ENCODE measurements around the gene PLAU. TPM values are rescaled to one million over a fixed set of nuclear protein-coding genes. Genes with fewer than 3 reads are reported as not detected.

Gene PLAU
- 10 to 100 TPM in 2 of 4 donors, 1 to 10 TPM in 2; 1.3 to 21.5 (median 6.4) TPM for polyA plus RNA-seq
- long read RNA-seq, donor 1, transcript PLAU-201 (11 exons, 2,321 nt): major isoform, 7 of 7 reads
- long read RNA-seq, donor 1, partial matches to known transcripts: 0 of 7 reads
- long read RNA-seq, donor 1, other reads (novel, unspliced or antisense): 0 of 7 reads
- long read RNA-seq, donor 2, partial matches to known transcripts: 0 of 1 reads
- long read RNA-seq, donor 2, other reads (novel, unspliced or antisense): 0 of 1 reads
- long read RNA-seq, donor 3, partial matches to known transcripts: 9 of 9 reads
- long read RNA-seq, donor 3, other reads (novel, unspliced or antisense): 0 of 9 reads
- long read RNA-seq, donor 4: 0 reads
- long read RNA-seq, donor 5, partial matches to known transcripts: 0 of 1 reads
- long read RNA-seq, donor 5, other reads (novel, unspliced or antisense): 0 of 1 reads
- long read RNA-seq, donor 6, transcript PLAU-201 (11 exons, 2,321 nt): major isoform, 5 of 5 reads
- long read RNA-seq, donor 6, partial matches to known transcripts: 0 of 5 reads
- long read RNA-seq, donor 6, other reads (novel, unspliced or antisense): 0 of 5 reads
- long read RNA-seq, donor 7: 0 reads
- long read RNA-seq, donor 8: 0 reads
- long read RNA-seq, donor 9: 0 reads
- long read RNA-seq, donor 10, partial matches to known transcripts: 14 of 15 reads
- long read RNA-seq, donor 10, other reads (novel, unspliced or antisense): 0 of 15 reads

DNA sequence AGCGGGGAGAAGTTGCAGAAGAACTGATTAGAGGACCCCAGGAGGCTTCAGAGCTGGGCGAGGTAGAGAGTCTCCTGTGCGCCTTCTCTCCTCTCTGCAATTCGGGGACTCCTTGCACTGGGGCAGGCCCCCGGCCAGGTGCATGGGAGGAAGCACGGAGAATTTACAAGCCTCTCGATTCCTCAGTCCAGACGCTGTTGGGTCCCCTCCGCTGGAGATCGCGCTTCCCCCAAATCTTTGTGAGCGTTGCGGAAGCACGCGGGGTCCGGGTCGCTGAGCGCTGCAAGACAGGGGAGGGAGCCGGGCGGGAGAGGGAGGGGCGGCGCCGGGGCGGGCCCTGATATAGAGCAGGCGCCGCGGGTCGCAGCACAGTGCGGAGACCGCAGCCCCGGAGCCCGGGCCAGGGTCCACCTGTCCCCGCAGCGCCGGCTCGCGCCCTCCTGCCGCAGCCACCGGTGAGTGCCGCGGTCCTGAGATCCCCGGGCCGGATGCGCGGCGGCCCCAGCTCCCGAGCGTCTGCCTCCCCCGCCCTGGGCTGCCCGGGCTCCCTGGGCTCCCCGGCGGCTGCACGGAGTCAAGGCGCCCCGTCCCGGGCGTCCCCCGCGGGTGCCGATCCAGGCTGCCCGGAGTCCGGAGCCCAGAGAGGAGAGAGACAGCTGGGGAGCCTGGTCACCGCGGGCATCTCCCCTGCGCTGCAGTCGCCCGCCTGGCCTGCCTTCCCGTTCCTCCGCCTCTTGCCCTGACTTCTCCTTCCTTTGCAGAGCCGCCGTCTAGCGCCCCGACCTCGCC, at the start of gene PLAU:
PLAU (plus strand) TSS at position 369 of the 789 bp plus-strand sequence. CDS start 424 bp downstream, outside the sequence.
- peak within 1 kb of the TSS; percentile 46 to 82 (median 70) for H3K27ac ChIP-seq (ENCODE audit: low read depth in 1 of 3, low read length in 2 of 3)

DNA sequence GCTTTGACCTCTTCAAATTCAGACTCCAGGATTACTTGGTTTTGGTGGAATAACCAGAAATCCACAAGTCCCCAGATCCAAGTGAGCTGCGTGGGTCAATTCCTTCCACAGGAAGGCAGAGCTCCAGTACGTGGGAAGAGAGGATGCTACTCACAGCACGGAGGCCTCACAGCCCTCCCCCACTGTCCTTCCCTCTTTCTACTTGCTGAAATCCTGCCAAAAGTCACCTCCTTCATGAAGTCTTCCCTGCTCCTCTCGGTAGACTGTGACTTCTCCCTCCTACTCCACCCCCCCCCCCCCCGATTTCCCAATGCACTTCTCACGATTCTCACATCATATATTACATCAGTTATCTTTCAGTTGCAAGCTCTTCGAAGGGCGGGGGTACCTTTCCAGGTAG, 48.9 kb upstream of the PLAU start:
- FAIRE-seq (no peak), DNase-seq (no peak)
- Histone ChIP-seq H3K27me3 (ENCODE audit: control insufficient read depth in 3 of 3, insufficient read depth in 3 of 3, low read length in 3 of 3) (no peaks in the 10 kb centered on the region), H3K4me1 (ENCODE audit: control insufficient read depth in 3 of 3, insufficient read depth in 2 of 3, low read depth in 1 of 3, low read length in 2 of 3) (peaks cover 0 to 16% (median 3%) of the 10 kb centered on the region in 3 donors), H3K4me3 (ENCODE audit: low read depth in 1 of 3, low read length in 3 of 3) (no peak overlapping the region), H3K27ac (ENCODE audit: low read depth in 1 of 3, low read length in 2 of 3) (no peak overlapping the region), H3K9me3 (ENCODE audit: control insufficient read depth in 2 of 2, insufficient read depth in 1 of 2, low read depth in 1 of 2, low read length in 1 of 2) (no peaks in the 10 kb centered on the region), H3K36me3 (ENCODE audit: control insufficient read depth in 3 of 3, insufficient read depth in 2 of 3, low read depth in 1 of 3, low read length in 3 of 3) (peaks cover 6 to 89% (median 16%) of the 10 kb centered on the region in 3 donors)
- 74 to 79% (median 78%) methylated on average over 8 of the region's 8 CpGs for WGBS, 3 donors

More for the DNA sequence above, at the start of gene PLAU:
- peaks cover 0 to 36% (median 0%) of the 10 kb centered on the region in 3 donors for H3K36me3 ChIP-seq (ENCODE audit: control insufficient read depth in 3 of 3, insufficient read depth in 2 of 3, low read depth in 1 of 3, low read length in 3 of 3)
- WGBS, 3 donors: 1% methylated on average over 46 to 74 of the region's 74 CpGs
- H3K9me3 ChIP-seq (ENCODE audit: control insufficient read depth in 2 of 2, insufficient read depth in 1 of 2, low read depth in 1 of 2, low read length in 1 of 2): no peaks in the 10 kb centered on the region
- peak; percentile 47 to 75 for DNase-seq
- H3K4me1 ChIP-seq (ENCODE audit: control insufficient read depth in 3 of 3, insufficient read depth in 2 of 3, low read depth in 1 of 3, low read length in 2 of 3): peaks cover 0 to 69% (median 3%) of the 10 kb centered on the region in 3 donors
- peak within 1 kb of the TSS; percentile 19 to 68 (median 54) for H3K4me3 ChIP-seq (ENCODE audit: low read depth in 1 of 3, low read length in 3 of 3)
- no peak for FAIRE-seq
- H3K27me3 ChIP-seq (ENCODE audit: control insufficient read depth in 3 of 3, insufficient read depth in 3 of 3, low read length in 3 of 3): peaks cover 0 to 6% (median 0%) of the 10 kb centered on the region in 3 donors

DNA sequence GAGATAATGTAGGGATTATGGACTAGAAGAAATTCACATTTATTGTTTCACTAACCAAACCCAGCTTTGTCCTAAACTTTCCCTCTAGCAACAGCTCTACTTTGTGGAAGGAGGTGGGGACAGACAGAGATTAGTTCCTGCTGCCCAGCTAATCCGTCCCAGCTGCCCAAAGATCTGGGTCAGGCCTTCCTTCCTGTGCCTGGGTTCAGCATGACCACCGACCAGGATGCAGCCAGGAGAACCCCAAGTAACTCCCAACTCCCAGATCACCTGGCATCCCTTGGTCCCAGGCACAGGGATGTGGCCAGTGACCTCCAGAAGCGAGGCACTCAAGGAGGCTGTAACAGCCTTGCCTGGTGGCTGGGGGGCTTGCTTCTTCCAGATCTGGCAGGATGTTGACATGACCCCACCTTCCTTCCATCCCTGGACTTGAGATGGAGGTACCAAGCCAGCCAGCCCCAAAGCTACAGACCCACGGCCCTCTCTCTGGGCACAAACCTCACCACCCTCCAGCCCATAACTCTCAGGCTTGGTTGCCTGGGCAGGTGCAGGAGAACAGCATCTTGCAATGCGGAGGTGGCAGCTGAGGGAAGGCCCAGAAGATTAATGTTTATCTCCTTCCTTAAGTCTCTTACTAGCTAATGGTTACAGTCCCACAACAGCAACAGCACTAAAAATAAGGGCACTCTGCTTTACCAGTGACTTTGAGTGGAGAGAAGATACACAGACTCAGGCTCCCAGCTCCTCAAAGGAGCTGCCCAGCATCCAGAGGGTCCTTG, 47.7 kb upstream of the PLAU start:
- Histone ChIP-seq H3K36me3 (ENCODE audit: control insufficient read depth in 3 of 3, insufficient read depth in 2 of 3, low read depth in 1 of 3, low read length in 3 of 3) (peaks cover 8 to 90% (median 18%) of the 10 kb centered on the region in 3 donors), H3K4me1 (ENCODE audit: control insufficient read depth in 3 of 3, insufficient read depth in 2 of 3, low read depth in 1 of 3, low read length in 2 of 3) (peaks cover 0 to 10% (median 6%) of the 10 kb centered on the region in 3 donors), H3K9me3 (ENCODE audit: control insufficient read depth in 2 of 2, insufficient read depth in 1 of 2, low read depth in 1 of 2, low read length in 1 of 2) (no peaks in the 10 kb centered on the region), H3K4me3 (ENCODE audit: low read depth in 1 of 3, low read length in 3 of 3) (no peak overlapping the region), H3K27me3 (ENCODE audit: control insufficient read depth in 3 of 3, insufficient read depth in 3 of 3, low read length in 3 of 3) (no peaks in the 10 kb centered on the region), H3K27ac (ENCODE audit: low read depth in 1 of 3, low read length in 2 of 3) (peak overlapping the region in 1 of 3 donors; percentile 17)
- no peak for DNase-seq
- FAIRE-seq: no peak
- WGBS, 3 donors: 68 to 76% (median 74%) methylated on average over 5 of the region's 5 CpGs

DNA sequence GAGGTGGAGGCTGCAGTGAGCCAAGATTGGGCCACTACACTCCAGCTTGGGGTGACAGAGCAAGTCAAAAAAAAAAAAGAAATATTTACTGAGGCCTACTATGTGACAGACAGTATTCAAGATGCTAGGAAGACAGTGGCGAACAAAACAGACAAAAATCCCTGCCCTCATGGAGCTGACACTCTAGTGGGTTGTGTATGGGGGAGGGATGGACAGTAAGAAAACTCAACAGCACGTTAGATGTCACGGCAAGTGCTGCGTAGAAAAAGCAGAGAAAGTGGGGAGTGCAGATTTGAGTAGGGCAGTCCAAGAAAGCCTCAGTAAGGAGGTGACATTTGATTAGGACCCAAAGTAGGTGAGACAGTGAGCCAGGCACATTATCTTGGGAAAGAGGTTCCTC, 46.7 kb upstream of the PLAU start:
- Histone ChIP-seq H3K27me3 (ENCODE audit: control insufficient read depth in 3 of 3, insufficient read depth in 3 of 3, low read length in 3 of 3) (no peaks in the 10 kb centered on the region), H3K36me3 (ENCODE audit: control insufficient read depth in 3 of 3, insufficient read depth in 2 of 3, low read depth in 1 of 3, low read length in 3 of 3) (peaks cover 3 to 88% (median 21%) of the 10 kb centered on the region in 3 donors), H3K4me1 (ENCODE audit: control insufficient read depth in 3 of 3, insufficient read depth in 2 of 3, low read depth in 1 of 3, low read length in 2 of 3) (peaks cover 0 to 5% (median 2%) of the 10 kb centered on the region in 3 donors), H3K9me3 (ENCODE audit: control insufficient read depth in 2 of 2, insufficient read depth in 1 of 2, low read depth in 1 of 2, low read length in 1 of 2) (no peaks in the 10 kb centered on the region), H3K4me3 (ENCODE audit: low read depth in 1 of 3, low read length in 3 of 3) (no peak overlapping the region), H3K27ac (ENCODE audit: low read depth in 1 of 3, low read length in 2 of 3) (no peak overlapping the region)
- FAIRE-seq (no peak), DNase-seq (no peak)
- 93 to 98% (median 98%) methylated on average over 4 of the region's 4 CpGs for WGBS, 3 donors

DNA sequence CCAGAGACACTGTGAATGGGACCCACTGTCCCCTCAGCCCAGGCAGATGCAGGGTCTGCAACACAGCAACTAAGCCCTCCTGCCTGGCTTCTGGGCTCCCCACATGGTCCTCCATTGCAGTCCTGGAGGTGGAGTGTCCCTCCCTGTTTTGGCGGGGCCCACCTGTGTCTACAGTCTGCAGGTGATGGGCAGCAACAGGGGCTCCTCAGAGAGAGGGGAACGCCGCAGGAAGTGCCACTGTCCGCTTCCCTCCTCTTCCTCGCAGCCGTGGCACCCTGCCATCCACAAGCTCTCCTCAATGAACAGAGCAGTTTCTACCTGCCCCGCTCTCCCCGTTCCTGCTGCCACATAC, 45.8 kb upstream of the PLAU start:
- H3K27ac ChIP-seq (ENCODE audit: low read depth in 1 of 3, low read length in 2 of 3): peak overlapping the region in 2 of 3 donors; percentile 8 to 69
- H3K27me3 ChIP-seq (ENCODE audit: control insufficient read depth in 3 of 3, insufficient read depth in 3 of 3, low read length in 3 of 3): no peaks in the 10 kb centered on the region
- no peaks in the 10 kb centered on the region for H3K9me3 ChIP-seq (ENCODE audit: control insufficient read depth in 2 of 2, insufficient read depth in 1 of 2, low read depth in 1 of 2, low read length in 1 of 2)
- DNase-seq (no peak), FAIRE-seq (no peak)
- H3K36me3 ChIP-seq (ENCODE audit: control insufficient read depth in 3 of 3, insufficient read depth in 2 of 3, low read depth in 1 of 3, low read length in 3 of 3): peaks cover 3 to 85% (median 20%) of the 10 kb centered on the region in 3 donors
- 56 to 68% (median 67%) methylated on average over 8 of the region's 8 CpGs for WGBS, 3 donors
- no peak overlapping the region for H3K4me3 ChIP-seq (ENCODE audit: low read depth in 1 of 3, low read length in 3 of 3)
- H3K4me1 ChIP-seq (ENCODE audit: control insufficient read depth in 3 of 3, insufficient read depth in 2 of 3, low read depth in 1 of 3, low read length in 2 of 3): peaks cover 0 to 5% (median 1%) of the 10 kb centered on the region in 3 donors

DNA sequence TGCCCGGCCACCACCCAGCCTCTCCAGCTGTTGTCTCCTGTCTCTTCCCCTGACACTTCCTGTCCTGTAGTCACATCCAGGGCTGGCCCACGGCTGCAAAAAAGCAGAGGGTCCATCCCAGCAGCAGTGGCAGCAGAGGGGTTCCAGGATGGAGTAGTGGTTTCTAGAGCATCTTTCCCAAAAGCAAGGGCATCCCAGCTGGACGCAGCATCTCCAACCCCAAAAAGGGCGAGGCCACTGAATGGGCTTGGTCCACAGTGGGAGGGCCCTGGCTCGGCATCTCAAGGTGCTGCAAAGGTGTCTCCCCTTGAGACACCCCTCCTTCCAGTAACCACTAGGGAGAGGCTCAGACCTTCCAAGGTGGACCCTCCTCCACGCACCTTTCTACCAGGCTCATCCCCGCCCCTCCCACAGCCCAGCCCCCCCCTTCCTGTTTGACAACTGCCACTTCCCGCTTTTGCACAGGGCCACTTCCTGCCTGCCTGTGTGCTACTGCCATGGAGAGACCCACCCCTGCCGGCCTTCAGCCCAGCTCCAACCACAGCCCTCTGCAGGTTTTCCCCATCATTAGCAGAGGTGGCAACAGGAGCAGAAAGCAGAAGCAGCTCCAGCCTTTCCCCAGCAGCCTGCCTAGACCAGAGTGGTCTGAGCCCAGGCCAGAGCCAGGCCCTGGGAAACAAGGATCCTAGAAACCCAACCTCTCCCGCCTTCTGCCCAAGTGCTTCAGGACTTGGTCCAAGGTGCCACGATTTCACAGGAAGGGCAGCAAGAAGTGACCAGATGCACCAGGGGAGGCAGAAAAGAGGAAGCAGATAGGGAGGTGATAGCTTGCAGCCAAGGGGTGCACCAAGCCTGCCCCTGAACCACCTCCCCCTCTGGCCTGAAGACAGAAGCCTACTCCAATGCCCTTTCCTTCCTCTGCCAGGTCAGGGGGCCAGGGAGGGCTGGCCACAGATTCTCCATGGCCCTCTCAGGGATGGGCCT, 45.2 kb upstream of the PLAU start:
- WGBS, 3 donors: 47 to 59% (median 50%) methylated on average over 11 of the region's 11 CpGs
- Histone ChIP-seq H3K4me1 (ENCODE audit: control insufficient read depth in 3 of 3, insufficient read depth in 2 of 3, low read depth in 1 of 3, low read length in 2 of 3) (peaks cover 3 to 12% (median 8%) of the 10 kb centered on the region in 3 donors), H3K27me3 (ENCODE audit: control insufficient read depth in 3 of 3, insufficient read depth in 3 of 3, low read length in 3 of 3) (no peaks in the 10 kb centered on the region), H3K36me3 (ENCODE audit: control insufficient read depth in 3 of 3, insufficient read depth in 2 of 3, low read depth in 1 of 3, low read length in 3 of 3) (peaks cover 3 to 85% (median 21%) of the 10 kb centered on the region in 3 donors), H3K27ac (ENCODE audit: low read depth in 1 of 3, low read length in 2 of 3) (peak overlapping the region in 2 of 3 donors; percentile 42 to 69), H3K4me3 (ENCODE audit: low read depth in 1 of 3, low read length in 3 of 3) (no peak overlapping the region), H3K9me3 (ENCODE audit: control insufficient read depth in 2 of 2, insufficient read depth in 1 of 2, low read depth in 1 of 2, low read length in 1 of 2) (no peaks in the 10 kb centered on the region)
- FAIRE-seq (no peak), DNase-seq (peak in 1 of 2 donors; percentile 54)

DNA sequence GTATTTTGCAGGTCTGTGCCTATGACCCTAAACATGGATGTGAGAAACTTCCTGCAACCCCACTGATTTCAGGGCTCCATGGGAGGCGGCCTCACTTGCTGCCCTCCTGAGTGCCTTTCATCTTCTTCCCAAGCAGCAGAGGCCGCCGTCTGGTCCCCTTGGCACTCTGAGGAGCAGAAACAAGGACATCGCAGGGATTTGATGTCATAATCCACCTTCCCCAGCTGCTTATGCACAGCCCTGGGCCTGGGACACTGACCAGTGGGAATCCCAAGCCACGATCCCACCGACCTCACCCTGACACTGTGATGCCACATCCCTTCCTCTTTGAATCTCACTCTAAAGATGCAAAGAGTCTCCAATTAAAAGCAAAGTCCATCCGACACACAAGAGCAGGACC, 44.3 kb upstream of the PLAU start:
- Histone ChIP-seq H3K9me3 (ENCODE audit: control insufficient read depth in 2 of 2, insufficient read depth in 1 of 2, low read depth in 1 of 2, low read length in 1 of 2) (no peaks in the 10 kb centered on the region), H3K27ac (ENCODE audit: low read depth in 1 of 3, low read length in 2 of 3) (no peak overlapping the region), H3K36me3 (ENCODE audit: control insufficient read depth in 3 of 3, insufficient read depth in 2 of 3, low read depth in 1 of 3, low read length in 3 of 3) (peaks cover 3 to 88% (median 26%) of the 10 kb centered on the region in 3 donors), H3K27me3 (ENCODE audit: control insufficient read depth in 3 of 3, insufficient read depth in 3 of 3, low read length in 3 of 3) (no peaks in the 10 kb centered on the region), H3K4me3 (ENCODE audit: low read depth in 1 of 3, low read length in 3 of 3) (no peak overlapping the region), H3K4me1 (ENCODE audit: control insufficient read depth in 3 of 3, insufficient read depth in 2 of 3, low read depth in 1 of 3, low read length in 2 of 3) (peaks cover 7 to 20% (median 16%) of the 10 kb centered on the region in 3 donors)
- FAIRE-seq: no peak
- DNase-seq: no peak
- 83 to 94% (median 85%) methylated on average over 7 of the region's 7 CpGs for WGBS, 3 donors
